K562 (cell line): ENCODE measurements around the gene IRF3. TPM values are rescaled to one million over a fixed set of nuclear protein-coding genes. Genes with fewer than 3 reads are reported as not detected.
A peak's percentile ranks its signal among the peaks of the same experiment; 100 is the strongest.

Source experiments
- C11orf30 ChIP-seq: fragments of 450-650 bp; IDR thresholded peaks from 2 replicates; pipeline ENCODE4 v1.6.1; 2016; ENCODE audit warnings: low read depth, mild to moderate bottlenecking
- CTBP1 ChIP-seq: fragments of 450-650 bp; IDR thresholded peaks from 2 replicates; pipeline ENCODE4 v1.6.1; 2016; ENCODE audit warnings: borderline replicate concordance
- ETV1 ChIP-seq: fragments of 450-650 bp; conservative IDR thresholded peaks from 2 replicates; pipeline ENCODE4 v1.6.1; 2016; ENCODE audit warnings: missing genetic modification characterization, control low read depth, low read depth, missing compliant biosample characterization
- FOS ChIP-seq: IDR thresholded peaks from 3 replicates; pipeline ENCODE4 v1.6.1; 2011; ENCODE audit not compliant: insufficient read length; ENCODE audit errors: extremely low read depth
- MAFF ChIP-seq: IDR thresholded peaks from 2 replicates; pipeline ENCODE4 v1.6.1; 2012; ENCODE audit warnings: low read length, improper control_type of control experiment
- MAZ ChIP-seq, 2 experiments: fragments of 450-650 bp in 1 of 2; sonication (generic) in 1 of 2; formaldehyde crosslinking; IDR thresholded peaks in 1 of 2; conservative IDR thresholded peaks in 1 of 2; 2 replicates each; pipeline versions ENCODE4 v1.4.0 to v1.5.0; 2020; ENCODE audit warnings: mild to moderate bottlenecking in 1 of 2, missing genetic modification reagents in 1 of 2
- MCM5 ChIP-seq: fragments of 450-650 bp; IDR thresholded peaks from 2 replicates; pipeline ENCODE4 v1.6.1; 2016; ENCODE audit warnings: low read depth
- NFE2 ChIP-seq: IDR thresholded peaks from 2 replicates; pipeline ENCODE4 v1.6.1; 2014; ENCODE audit warnings: antibody characterized with exemption, low read depth
- PBX2 ChIP-seq, 2 experiments: IDR thresholded peaks in 1 of 2; conservative IDR thresholded peaks in 1 of 2; 2 replicates each; pipeline ENCODE4 v1.6.1; 2016; ENCODE audit warnings: low read depth in 2 of 2, mild to moderate bottlenecking in 1 of 2, missing compliant biosample characterization in 1 of 2, missing genetic modification characterization in 1 of 2, moderate library complexity in 1 of 2
- RBM14 ChIP-seq: fragments of 200-400 bp; formaldehyde crosslinking; IDR thresholded peaks from 2 replicates; pipeline ENCODE4 v1.6.1; 2018; ENCODE audit warnings: low read depth, mild to moderate bottlenecking, low read length, moderate library complexity, borderline replicate concordance; ENCODE audit not compliant: insufficient read depth
- TRIM28 ChIP-seq: fragments of 450-650 bp; IDR thresholded peaks from 2 replicates; pipeline ENCODE4 v1.6.1; 2017
- ZFP36 ChIP-seq: fragments of 150-350 bp; IDR thresholded peaks from 2 replicates; pipeline ENCODE4 v1.6.1; 2018; ENCODE audit warnings: low read length, low read depth; ENCODE audit not compliant: partially characterized antibody
- ZNF165 ChIP-seq: fragments of 250-450 bp; sonication (Bioruptor Pico); IDR thresholded peaks from 2 replicates; pipeline ENCODE4 v1.4.0; 2020; ENCODE audit warnings: borderline replicate concordance
- ZNF224 ChIP-seq: sonication (generic); formaldehyde crosslinking; IDR thresholded peaks from 2 replicates; pipeline ENCODE4 v1.8.0; 2022; ENCODE audit warnings: mild to moderate bottlenecking, missing genetic modification reagents
- ZNF583 ChIP-seq: fragments of 250-450 bp; sonication (Bioruptor Pico); IDR thresholded peaks from 2 replicates; pipeline ENCODE4 v1.4.0; 2020
- ZNF830 ChIP-seq: fragments of 250-450 bp; sonication (Bioruptor Pico); IDR thresholded peaks from 2 replicates; pipeline ENCODE4 v1.5.0; 2021; ENCODE audit warnings: mild to moderate bottlenecking
- polyA plus RNA-seq, 8 experiments: library from polyadenylated mRNA; depleted of rRNA in 4 of 8; stranded (reverse) in 5 of 8; unstranded in 3 of 8; fragments of >200 nt; fragmentation: Nextera tagmentation in 2 of 8; fragmentation: Illumina TruSeq in 1 of 8; extraction: Ambion mirVana in 2 of 8; extraction: Trizol in 1 of 8; gene quantifications; 2 replicates each; pipeline versions ENCODE4 v1.2.1 to v1.2.3, GENCODE V29; 2011 to 2014; ENCODE audit warnings: inconsistent platforms in 1 of 8, missing spikeins in 1 of 8
- total RNA-seq, 7 experiments: library from RNA; depleted of rRNA in 6 of 7; stranded (reverse); fragments of >200 nt in 6 of 7; fragmentation: Illumina TruSeq in 2 of 7; extraction: Trizol in 2 of 7; gene quantifications; 2 replicates each; pipeline versions ENCODE4 v1.2.1 to v1.2.3, GENCODE V29; 2011 to 2021; ENCODE audit warnings: low replicate concordance in 1 of 7
- TF ChIP-seq, protein P1 (sequence below): sonication (generic); formaldehyde crosslinking; IDR thresholded peaks from 2 replicates; pipeline ENCODE4 v1.8.0; 2022; ENCODE audit warnings: missing genetic modification reagents, mild to moderate bottlenecking, moderate library complexity, borderline replicate concordance
- TF ChIP-seq, protein P2 (sequence below): fragments of 250-450 bp; sonication (Bioruptor Pico); IDR thresholded peaks from 2 replicates; pipeline ENCODE4 v1.4.0; 2020; ENCODE audit warnings: mild to moderate bottlenecking, moderate library complexity
- TF ChIP-seq, protein P3 (sequence below): sonication (generic); formaldehyde crosslinking; IDR thresholded peaks from 2 replicates; pipeline ENCODE4 v1.8.0; 2023; ENCODE audit warnings: mild to moderate bottlenecking, missing genetic modification reagents

IRF3 gene
- total and polyA plus RNA-seq, 9 of the 15 experiments (the other 6 are each of a cell fraction or from before 2014, with no cell fraction given), result 7.5 to 145 (median 65.4) TPM

DNA sequence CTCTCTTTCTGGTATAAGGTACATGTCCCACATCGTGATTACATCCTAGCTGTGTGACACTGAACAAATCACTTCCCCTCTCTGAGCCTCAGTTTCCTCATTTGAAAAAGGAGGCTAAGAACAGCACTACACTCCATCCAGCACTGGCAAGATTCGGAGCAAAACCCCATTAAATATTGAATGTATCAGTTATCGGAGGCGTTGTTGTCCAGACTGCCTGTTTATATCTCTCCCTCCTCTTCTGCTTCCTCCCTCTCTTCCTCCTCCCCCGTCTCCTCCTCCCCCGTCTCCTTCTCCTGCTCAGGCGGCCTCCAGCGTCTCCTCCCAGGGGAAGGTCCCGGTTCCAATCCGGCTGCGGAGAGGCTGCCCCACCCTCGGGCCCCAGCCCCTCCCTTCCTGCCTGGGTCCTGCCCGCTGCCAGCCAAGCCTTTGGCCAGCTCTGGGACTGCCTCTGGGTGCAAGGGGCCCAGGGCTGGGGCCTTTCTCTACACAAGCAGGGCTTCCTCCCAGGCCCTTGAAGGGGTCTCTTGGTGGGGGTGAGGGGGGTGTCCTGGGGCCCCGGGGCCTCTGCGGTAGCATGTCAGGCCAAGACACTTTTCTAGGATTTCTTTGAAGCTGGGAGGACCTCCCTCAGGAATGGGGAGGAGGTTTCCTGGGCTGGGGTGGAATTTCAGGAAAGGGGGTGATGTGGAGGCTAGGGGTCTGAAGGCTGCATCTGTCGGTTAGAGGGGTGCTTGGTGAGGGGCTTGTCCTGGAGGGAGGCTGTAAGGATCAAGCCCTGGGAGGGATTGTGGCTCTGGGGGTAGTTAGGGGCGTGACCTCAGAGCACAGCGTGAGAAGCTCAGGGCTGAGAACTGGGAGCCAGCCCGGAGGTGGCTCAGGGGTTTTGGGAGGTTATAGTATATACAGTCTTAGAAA, 27.6 kb downstream of the IRF3 start (continued):
- TF ChIP-seq, protein P1, sequence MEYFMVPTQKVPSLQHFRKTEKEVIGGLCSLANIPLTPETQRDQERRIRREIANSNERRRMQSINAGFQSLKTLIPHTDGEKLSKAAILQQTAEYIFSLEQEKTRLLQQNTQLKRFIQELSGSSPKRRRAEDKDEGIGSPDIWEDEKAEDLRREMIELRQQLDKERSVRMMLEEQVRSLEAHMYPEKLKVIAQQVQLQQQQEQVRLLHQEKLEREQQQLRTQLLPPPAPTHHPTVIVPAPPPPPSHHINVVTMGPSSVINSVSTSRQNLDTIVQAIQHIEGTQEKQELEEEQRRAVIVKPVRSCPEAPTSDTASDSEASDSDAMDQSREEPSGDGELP (CRISPR knock-in tag), result 0 out of 2 replicates have a peak, but pooled peaks have one; percentile 12
- TF ChIP-seq ZNF224 (CRISPR knock-in tag), result no peak
- TF ChIP-seq, protein P2, sequence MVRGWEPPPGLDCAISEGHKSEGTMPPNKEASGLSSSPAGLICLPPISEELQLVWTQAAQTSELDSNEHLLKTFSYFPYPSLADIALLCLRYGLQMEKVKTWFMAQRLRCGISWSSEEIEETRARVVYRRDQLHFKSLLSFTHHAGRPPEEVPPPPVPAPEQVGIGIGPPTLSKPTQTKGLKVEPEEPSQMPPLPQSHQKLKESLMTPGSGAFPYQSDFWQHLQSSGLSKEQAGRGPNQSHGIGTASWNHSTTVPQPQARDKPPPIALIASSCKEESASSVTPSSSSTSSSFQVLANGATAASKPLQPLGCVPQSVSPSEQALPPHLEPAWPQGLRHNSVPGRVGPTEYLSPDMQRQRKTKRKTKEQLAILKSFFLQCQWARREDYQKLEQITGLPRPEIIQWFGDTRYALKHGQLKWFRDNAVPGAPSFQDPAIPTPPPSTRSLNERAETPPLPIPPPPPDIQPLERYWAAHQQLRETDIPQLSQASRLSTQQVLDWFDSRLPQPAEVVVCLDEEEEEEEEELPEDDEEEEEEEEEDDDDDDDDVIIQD (CRISPR knock-in tag), result no peak
- no peak for TF ChIP-seq PBX2 (CRISPR knock-in tag; IDR thresholded peaks at IDR 0.05; ENCODE audit: low read depth)
- no peak for TF ChIP-seq PBX2 (tag; conservative IDR thresholded peaks at IDR 0.05; ENCODE audit: low read depth)
- no peak for TF ChIP-seq MCM5
- TF ChIP-seq FOS, result no peak
- no peak for TF ChIP-seq ZNF583 (CRISPR knock-in tag)
- no peak for TF ChIP-seq ZNF165 (CRISPR knock-in tag)
- TF ChIP-seq C11orf30, result no peak
- TF ChIP-seq CTBP1, result no peak
- TF ChIP-seq RBM14, result no peak
- TF ChIP-seq, protein P3, sequence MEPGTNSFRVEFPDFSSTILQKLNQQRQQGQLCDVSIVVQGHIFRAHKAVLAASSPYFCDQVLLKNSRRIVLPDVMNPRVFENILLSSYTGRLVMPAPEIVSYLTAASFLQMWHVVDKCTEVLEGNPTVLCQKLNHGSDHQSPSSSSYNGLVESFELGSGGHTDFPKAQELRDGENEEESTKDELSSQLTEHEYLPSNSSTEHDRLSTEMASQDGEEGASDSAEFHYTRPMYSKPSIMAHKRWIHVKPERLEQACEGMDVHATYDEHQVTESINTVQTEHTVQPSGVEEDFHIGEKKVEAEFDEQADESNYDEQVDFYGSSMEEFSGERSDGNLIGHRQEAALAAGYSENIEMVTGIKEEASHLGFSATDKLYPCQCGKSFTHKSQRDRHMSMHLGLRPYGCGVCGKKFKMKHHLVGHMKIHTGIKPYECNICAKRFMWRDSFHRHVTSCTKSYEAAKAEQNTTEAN (CRISPR knock-in tag), result no peak
- TF ChIP-seq ZFP36, result peak; percentile 77
- TF ChIP-seq TRIM28, result no peak
- no peak for TF ChIP-seq ZNF830 (CRISPR knock-in tag)
- TF ChIP-seq MAZ (CRISPR knock-in tag; conservative IDR thresholded peaks at IDR 0.05 in 1 of 2, IDR thresholded peaks at IDR 0.05 in 1 of 2), result peak; percentile 51 to 63
- no peak for TF ChIP-seq MAFF
- TF ChIP-seq ETV1 (tag), result peak; percentile 28
- TF ChIP-seq NFE2, result no peak
